Pericardium fibroblast (primary cell): ENCODE measurements around the gene VWC2. TPM values are rescaled to one million over a fixed set of nuclear protein-coding genes. Genes with fewer than 3 reads are reported as not detected.

Source experiments
- total RNA-seq: library from RNA; depleted of rRNA; stranded (reverse); fragments of >200 nt; gene quantifications from 2 replicates; pipeline ENCODE4 v1.2.3, GENCODE V29; 2015

Gene VWC2
- total RNA-seq: not detected in 2 replicates

DNA sequence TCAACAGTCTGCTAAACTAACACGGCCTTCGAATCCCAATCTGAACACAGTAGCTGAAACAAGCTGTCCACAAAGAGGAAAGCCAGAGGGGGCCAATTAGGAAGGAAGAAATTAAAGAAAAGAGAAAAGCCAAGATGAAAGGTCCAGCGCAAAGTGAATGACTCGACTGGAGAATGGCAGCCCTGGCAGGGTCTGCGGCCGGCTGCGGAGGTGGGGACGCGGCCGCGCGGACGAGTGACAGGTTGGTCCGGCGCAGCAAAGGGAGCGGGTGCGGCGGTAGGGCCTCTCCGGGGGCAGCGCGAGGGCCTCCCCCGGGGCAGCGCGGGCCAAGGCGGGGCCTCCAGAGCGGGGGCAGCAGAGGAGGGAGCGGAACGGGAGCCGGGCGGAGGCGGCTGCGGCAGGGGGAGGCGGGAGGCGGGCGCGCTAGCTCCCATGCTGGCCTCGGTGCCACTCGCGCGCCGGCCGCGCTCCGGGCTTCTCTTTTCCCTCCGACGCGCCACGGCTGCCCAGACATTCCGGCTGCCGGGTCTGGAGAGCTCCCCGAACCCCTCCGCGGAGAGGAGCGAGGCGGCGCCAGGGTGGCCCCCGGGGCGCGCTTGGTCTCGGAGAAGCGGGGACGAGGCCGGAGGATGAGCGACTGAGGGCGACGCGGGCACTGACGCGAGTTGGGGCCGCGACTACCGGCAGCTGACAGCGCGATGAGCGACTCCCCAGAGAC, at the start of gene VWC2:
Gene VWC2, plus strand, starts transcription at position 421 of the 718 bp plus-strand sequence. CDS start 1,798 bp downstream, outside the sequence.

